NAMALWA (cell line): ENCODE data around the gene FBXW7.
A peak's percentile ranks its signal among the peaks of the same experiment; 100 is the strongest.

Experiments used
- DNase-seq: peaks from one replicate; pipeline ENCODE4 v3.0.0-alpha.2; 2015; ENCODE audit warnings: low spot score

FBXW7 gene

GRCh38 chr4:152427981-152428380 is 107.9 kb downstream of the FBXW7 start:
- no peak for DNase-seq

GRCh38 chr4:152424977-152425376 is 110.9 kb downstream of the FBXW7 start:
- no peak for DNase-seq

- DNase-seq, result no peak
These were observed 111.5 kb downstream of the FBXW7 start for GRCh38 chr4:152424396-152424795.

GRCh38 chr4:152422817-152423320 is 113.0 kb downstream of the FBXW7 start:
- DNase-seq, result no peak

- DNase-seq, result no peak
These were observed 114.3 kb downstream of the FBXW7 start for GRCh38 chr4:152421576-152421975.

- DNase-seq, result no peak
These were observed 116.1 kb downstream of the FBXW7 start for GRCh38 chr4:152419809-152420208.

GRCh38 chr4:152417673-152418072 is 118.2 kb downstream of the FBXW7 start:
- no peak for DNase-seq

GRCh38 chr4:152415980-152416379 is 119.9 kb downstream of the FBXW7 start:
- DNase-seq, result no peak

- peak; percentile 70 for DNase-seq
These were observed 127.2 kb downstream of the FBXW7 start for GRCh38 chr4:152408514-152409327.

- no peak for DNase-seq
These were observed 134.5 kb downstream of the FBXW7 start for GRCh38 chr4:152401424-152401823.

GRCh38 chr4:152399246-152399645 is 136.6 kb downstream of the FBXW7 start:
- peak; percentile 31 for DNase-seq

- peak; percentile 34 for DNase-seq
These were observed 137.8 kb downstream of the FBXW7 start for GRCh38 chr4:152398060-152398459.

- no peak for DNase-seq
These were observed 141.1 kb downstream of the FBXW7 start for GRCh38 chr4:152394791-152395190.

- no peak for DNase-seq
These were observed 143.8 kb downstream of the FBXW7 start for GRCh38 chr4:152392079-152392478.

- DNase-seq, result no peak
These were observed 145.7 kb downstream of the FBXW7 start for GRCh38 chr4:152390216-152390615.

GRCh38 chr4:152389359-152389758 is 146.5 kb downstream of the FBXW7 start:
- no peak for DNase-seq

- peak; percentile 36 for DNase-seq
These were observed 150.3 kb downstream of the FBXW7 start for GRCh38 chr4:152385551-152385950.

GRCh38 chr4:152382057-152382785 is 153.7 kb downstream of the FBXW7 start:
- DNase-seq, result no peak

GRCh38 chr4:152380919-152381318 is 155.0 kb downstream of the FBXW7 start:
- no peak for DNase-seq

GRCh38 chr4:152380185-152380584 is 155.7 kb downstream of the FBXW7 start:
- no peak for DNase-seq

GRCh38 chr4:152374606-152375285 is 161.1 kb downstream of the FBXW7 start:
- no peak for DNase-seq

- DNase-seq, result no peak
These were observed 161.7 kb downstream of the FBXW7 start for GRCh38 chr4:152374153-152374552.

- no peak for DNase-seq
These were observed 163.4 kb downstream of the FBXW7 start for GRCh38 chr4:152372444-152372843.
